ENCODE measurements around the gene CLEC4F. TPM values are rescaled to one million over a fixed set of nuclear protein-coding genes. Genes with fewer than 3 reads are reported as not detected.

Gene CLEC4F
- polyA plus RNA-seq, 1 of the 3 experiments (the other 2 are of a cell fraction), result 0.12 TPM

DNA sequence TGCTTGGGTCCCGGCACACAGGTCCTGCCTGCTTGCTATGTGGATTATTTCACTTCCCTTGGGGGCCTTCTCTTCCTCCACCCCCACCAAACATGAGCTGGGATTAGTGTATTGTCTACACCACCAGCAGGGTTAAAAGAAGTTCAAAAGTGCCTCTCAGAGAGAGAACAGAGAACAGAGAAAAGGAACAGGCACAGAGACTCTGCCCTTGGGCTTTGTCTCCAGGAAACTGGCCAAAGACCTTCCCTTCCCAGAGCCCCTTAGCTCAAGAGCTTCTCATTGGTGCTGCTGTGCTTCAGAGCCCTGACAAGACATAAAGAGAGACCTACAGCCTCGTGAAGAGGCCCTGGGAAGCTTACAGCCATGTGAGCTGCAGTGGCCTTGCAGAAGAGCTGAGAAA is 22.9 kb downstream of the CLEC4F start:
- ChIA-PET POLR2A (no interaction called here), CTCF (interaction anchor here (1.3 to 2.3 kb wide), 5 partner anchors 9 to 150 kb away, joined by 3 to 11 read pairs (median 4); no protein-coding TSS in a partner anchor)

GRCh38 chr2:70796262-70796661 is 24.1 kb downstream of the CLEC4F start:
- no peaks in the 10 kb centered on the region for H3K36me3 ChIP-seq (replicated peaks in 1 of 2; ENCODE audit: control insufficient read depth in 1 of 2, insufficient read depth in 2 of 2, low read length in 1 of 2)
- no peak for TF ChIP-seq NRF1 (IDR thresholded peaks at IDR 0.05; ENCODE audit: low read depth, low read length)
- no peak for TF ChIP-seq SIN3A (IDR thresholded peaks at IDR 0.05; ENCODE audit: borderline replicate concordance, low read depth, low read length)
- TF ChIP-seq CHD2 (IDR thresholded peaks at IDR 0.05; ENCODE audit: low read length, partially characterized antibody), result no peak
- no peak for TF ChIP-seq POLR2AphosphoS5 (IDR thresholded peaks at IDR 0.05; ENCODE audit: low read depth, low read length)
- TF ChIP-seq RFX5 (IDR thresholded peaks at IDR 0.05; ENCODE audit: low read length), result no peak
- TF ChIP-seq GABPA (IDR thresholded peaks at IDR 0.05; ENCODE audit: low read depth), result no peak
- TF ChIP-seq, protein P1, sequence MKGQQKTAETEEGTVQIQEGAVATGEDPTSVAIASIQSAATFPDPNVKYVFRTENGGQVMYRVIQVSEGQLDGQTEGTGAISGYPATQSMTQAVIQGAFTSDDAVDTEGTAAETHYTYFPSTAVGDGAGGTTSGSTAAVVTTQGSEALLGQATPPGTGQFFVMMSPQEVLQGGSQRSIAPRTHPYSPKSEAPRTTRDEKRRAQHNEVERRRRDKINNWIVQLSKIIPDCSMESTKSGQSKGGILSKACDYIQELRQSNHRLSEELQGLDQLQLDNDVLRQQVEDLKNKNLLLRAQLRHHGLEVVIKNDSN (IDR thresholded peaks at IDR 0.05; ENCODE audit: borderline replicate concordance, low read depth), result no peak
- no peak for TF ChIP-seq TCF12 (IDR thresholded peaks at IDR 0.05)
- no peak for TF ChIP-seq JUND (IDR thresholded peaks at IDR 0.05)
- H3F3A ChIP-seq (replicated peaks; ENCODE audit: insufficient read depth), result no peaks in the 10 kb centered on the region
- H3K4me2 ChIP-seq, result no peak overlapping the region
- no peak for DNase-seq
- POLR2A ChIA-PET, result no interaction called here
- peaks cover 17% of the 10 kb centered on the region; the same call in 1 of the 2 replicates for H3K27me3 ChIP-seq (ENCODE audit: insufficient read depth)
- H3K9me3 ChIP-seq, result no peaks in the 10 kb centered on the region
- CTCF ChIA-PET, result interaction anchor here (0.6 to 2.3 kb wide), 8 partner anchors 8 to 495 kb away, joined by 3 to 11 read pairs (median 3); no protein-coding TSS in a partner anchor
- WGBS (ENCODE audit: low lambda C conversion rate), result 50% methylated on average over 1 of the region's 1 CpG
- H4K20me1 ChIP-seq (ENCODE audit: insufficient read depth), result no peaks in the 10 kb centered on the region
- no peak overlapping the region for H3K9ac ChIP-seq
- no peaks in the 10 kb centered on the region for H3K9me2 ChIP-seq
- no peak overlapping the region for H3K4me3 ChIP-seq (ENCODE audit: low read depth in 2 of 2, low read length in 1 of 2)
- H3K27ac ChIP-seq (ENCODE audit: low read depth in 2 of 2, low read length in 1 of 2), result no peak overlapping the region
- no peak overlapping the region for H2AFZ ChIP-seq (ENCODE audit: low read depth)
- no peaks in the 10 kb centered on the region for H3K79me2 ChIP-seq (ENCODE audit: insufficient read depth)
- H3K4me1 ChIP-seq (ENCODE audit: control insufficient read depth in 1 of 2, insufficient read depth in 2 of 2, low read depth in 1 of 2, low read length in 1 of 2), result no peaks in the 10 kb centered on the region

More for the DNA sequence above, 22.9 kb downstream of the CLEC4F start:
- Histone ChIP-seq H3K9ac (no peak overlapping the region), H3K9me2 (no peaks in the 10 kb centered on the region), H3F3A (replicated peaks; ENCODE audit: insufficient read depth) (no peaks in the 10 kb centered on the region), H3K4me3 (ENCODE audit: low read depth in 2 of 2, low read length in 1 of 2) (no peak overlapping the region), H3K27me3 (ENCODE audit: insufficient read depth) (peaks cover 8% of the 10 kb centered on the region; the same call in 1 of the 2 replicates), H3K36me3 (replicated peaks in 1 of 2; ENCODE audit: control insufficient read depth in 1 of 2, insufficient read depth in 2 of 2, low read length in 1 of 2) (no peaks in the 10 kb centered on the region), H3K4me2 (no peak overlapping the region), H3K4me1 (ENCODE audit: control insufficient read depth in 1 of 2, insufficient read depth in 2 of 2, low read depth in 1 of 2, low read length in 1 of 2) (no peaks in the 10 kb centered on the region), H3K9me3 (no peaks in the 10 kb centered on the region), H3K79me2 (ENCODE audit: insufficient read depth) (no peaks in the 10 kb centered on the region), H3K27ac (ENCODE audit: low read depth in 2 of 2, low read length in 1 of 2) (no peak overlapping the region), H4K20me1 (ENCODE audit: insufficient read depth) (no peaks in the 10 kb centered on the region), H2AFZ (ENCODE audit: low read depth) (no peak overlapping the region)
- no peak for DNase-seq
- TF ChIP-seq EZH2phosphoT487 (IDR thresholded peaks at IDR 0.05; ENCODE audit: borderline replicate concordance, low read depth), result no peak
- no peak for TF ChIP-seq TCF12 (IDR thresholded peaks at IDR 0.05)
- TF ChIP-seq, protein P1 (IDR thresholded peaks at IDR 0.05; ENCODE audit: borderline replicate concordance, low read depth), result no peak
- no peak for TF ChIP-seq TEAD4 (IDR thresholded peaks at IDR 0.05; ENCODE audit: borderline replicate concordance, insufficient read depth)
- no peak for TF ChIP-seq POLR2AphosphoS5 (IDR thresholded peaks at IDR 0.05; ENCODE audit: low read depth, low read length)
- no peak for TF ChIP-seq SIN3A (IDR thresholded peaks at IDR 0.05; ENCODE audit: borderline replicate concordance, low read depth, low read length)
- TF ChIP-seq JUND (IDR thresholded peaks at IDR 0.05), result no peak
- TF ChIP-seq, protein P2, sequence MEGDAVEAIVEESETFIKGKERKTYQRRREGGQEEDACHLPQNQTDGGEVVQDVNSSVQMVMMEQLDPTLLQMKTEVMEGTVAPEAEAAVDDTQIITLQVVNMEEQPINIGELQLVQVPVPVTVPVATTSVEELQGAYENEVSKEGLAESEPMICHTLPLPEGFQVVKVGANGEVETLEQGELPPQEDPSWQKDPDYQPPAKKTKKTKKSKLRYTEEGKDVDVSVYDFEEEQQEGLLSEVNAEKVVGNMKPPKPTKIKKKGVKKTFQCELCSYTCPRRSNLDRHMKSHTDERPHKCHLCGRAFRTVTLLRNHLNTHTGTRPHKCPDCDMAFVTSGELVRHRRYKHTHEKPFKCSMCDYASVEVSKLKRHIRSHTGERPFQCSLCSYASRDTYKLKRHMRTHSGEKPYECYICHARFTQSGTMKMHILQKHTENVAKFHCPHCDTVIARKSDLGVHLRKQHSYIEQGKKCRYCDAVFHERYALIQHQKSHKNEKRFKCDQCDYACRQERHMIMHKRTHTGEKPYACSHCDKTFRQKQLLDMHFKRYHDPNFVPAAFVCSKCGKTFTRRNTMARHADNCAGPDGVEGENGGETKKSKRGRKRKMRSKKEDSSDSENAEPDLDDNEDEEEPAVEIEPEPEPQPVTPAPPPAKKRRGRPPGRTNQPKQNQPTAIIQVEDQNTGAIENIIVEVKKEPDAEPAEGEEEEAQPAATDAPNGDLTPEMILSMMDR (IDR thresholded peaks at IDR 0.05), result no peak
- WGBS (ENCODE audit: low lambda C conversion rate), result 14% methylated on average over 2 of the region's 2 CpGs
